ENCODE results near the gene RASA3. TPM values are rescaled to one million over a fixed set of nuclear protein-coding genes. Genes with fewer than 3 reads are reported as not detected.

The RASA3 gene
- total RNA-seq, 4 donors from 2014 or later: 25.0 to 43.1 (median 30.2) TPM

DNA sequence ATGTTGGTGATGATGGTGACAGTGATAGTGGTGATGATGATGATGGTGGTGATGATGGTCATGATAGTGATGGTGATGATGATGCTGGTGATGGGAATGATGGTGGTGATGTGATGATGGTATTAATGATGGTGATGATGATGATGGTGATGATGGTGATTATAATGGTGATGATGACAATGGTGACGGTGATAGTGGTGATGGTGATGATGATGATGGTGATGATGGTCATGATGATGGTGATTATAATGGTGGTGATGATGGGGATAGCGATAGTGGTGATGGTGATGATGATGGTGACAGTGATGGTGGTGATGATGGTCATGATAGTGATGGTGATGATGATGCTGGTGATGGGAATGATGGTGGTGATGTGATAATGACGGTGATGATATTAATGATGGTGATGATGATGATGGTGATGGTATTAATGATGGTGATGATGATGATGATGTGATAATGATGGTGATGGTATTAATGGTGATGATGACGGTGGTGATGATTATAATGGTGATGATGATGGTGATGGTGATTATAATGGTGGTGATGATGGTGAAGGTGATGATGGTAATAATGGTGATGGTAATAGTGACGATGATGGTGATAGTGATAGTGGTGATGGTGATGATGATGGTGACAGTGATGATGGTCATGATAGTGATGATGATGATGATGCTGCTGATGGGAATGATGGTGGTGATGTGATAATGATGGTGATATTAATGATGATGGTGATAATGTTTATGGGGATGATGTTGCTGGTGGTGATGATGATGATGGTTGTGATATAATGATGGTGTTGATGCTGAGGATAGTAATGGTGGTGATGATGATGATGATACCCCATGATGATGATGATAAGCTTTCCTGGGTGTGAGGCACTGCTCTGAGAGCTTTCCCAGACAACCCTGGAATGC lies 166.2 kb downstream of the RASA3 start:
- Histone ChIP-seq H3K9me3 (no peaks in the 10 kb centered on the region), H3K27ac (no peak overlapping the region), H3K27me3 (no peaks in the 10 kb centered on the region), H3K36me3 (no peaks in the 10 kb centered on the region), H3K4me1 (peaks cover 0 to 12% (median 2%) of the 10 kb centered on the region in 3 donors), H3K4me3 (no peak overlapping the region)
- TF ChIP-seq POLR2AphosphoS5 (IDR thresholded peaks at IDR 0.05): no peak
- TF ChIP-seq EP300 (IDR thresholded peaks at IDR 0.05): no peak
- no peak for TF ChIP-seq POLR2A (IDR thresholded peaks at IDR 0.05)
- TF ChIP-seq, protein P1, sequence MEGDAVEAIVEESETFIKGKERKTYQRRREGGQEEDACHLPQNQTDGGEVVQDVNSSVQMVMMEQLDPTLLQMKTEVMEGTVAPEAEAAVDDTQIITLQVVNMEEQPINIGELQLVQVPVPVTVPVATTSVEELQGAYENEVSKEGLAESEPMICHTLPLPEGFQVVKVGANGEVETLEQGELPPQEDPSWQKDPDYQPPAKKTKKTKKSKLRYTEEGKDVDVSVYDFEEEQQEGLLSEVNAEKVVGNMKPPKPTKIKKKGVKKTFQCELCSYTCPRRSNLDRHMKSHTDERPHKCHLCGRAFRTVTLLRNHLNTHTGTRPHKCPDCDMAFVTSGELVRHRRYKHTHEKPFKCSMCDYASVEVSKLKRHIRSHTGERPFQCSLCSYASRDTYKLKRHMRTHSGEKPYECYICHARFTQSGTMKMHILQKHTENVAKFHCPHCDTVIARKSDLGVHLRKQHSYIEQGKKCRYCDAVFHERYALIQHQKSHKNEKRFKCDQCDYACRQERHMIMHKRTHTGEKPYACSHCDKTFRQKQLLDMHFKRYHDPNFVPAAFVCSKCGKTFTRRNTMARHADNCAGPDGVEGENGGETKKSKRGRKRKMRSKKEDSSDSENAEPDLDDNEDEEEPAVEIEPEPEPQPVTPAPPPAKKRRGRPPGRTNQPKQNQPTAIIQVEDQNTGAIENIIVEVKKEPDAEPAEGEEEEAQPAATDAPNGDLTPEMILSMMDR (IDR thresholded peaks at IDR 0.05): no peak
- whole genome bisulfite sequencing, 2 donors (ENCODE audit: low coverage in 1 of 2): 94% methylated on average over 5 of the region's 5 CpGs
- no peak for ATAC-seq

DNA sequence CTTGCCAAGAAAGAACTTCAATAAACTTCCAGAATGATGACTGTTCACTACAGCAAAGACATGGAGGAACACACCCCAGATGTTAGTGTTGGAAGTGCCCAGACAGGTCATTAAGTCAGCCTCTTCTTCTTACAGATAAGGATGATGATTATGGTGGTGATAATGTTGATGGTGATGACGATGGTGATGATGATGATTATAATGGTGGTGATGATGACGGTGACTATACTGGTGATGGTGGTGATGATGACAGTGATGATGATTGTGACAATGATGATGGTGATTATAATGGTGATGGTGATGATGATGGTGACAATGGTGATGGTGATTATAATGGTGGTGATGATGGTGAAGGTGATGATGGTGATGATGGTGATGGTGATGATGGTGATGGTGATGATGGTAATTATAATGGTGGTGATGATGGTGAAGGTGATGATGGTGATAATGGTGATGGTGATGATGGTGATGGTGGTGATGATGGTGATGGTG lies 167.0 kb downstream of the RASA3 start:
- no peak for ATAC-seq
- no peaks in the 10 kb centered on the region for H3K36me3 ChIP-seq
- 96 to 100% methylated on average over 2 of the region's 2 CpGs for WGBS, 2 donors (ENCODE audit: low coverage in 1 of 2)

DNA sequence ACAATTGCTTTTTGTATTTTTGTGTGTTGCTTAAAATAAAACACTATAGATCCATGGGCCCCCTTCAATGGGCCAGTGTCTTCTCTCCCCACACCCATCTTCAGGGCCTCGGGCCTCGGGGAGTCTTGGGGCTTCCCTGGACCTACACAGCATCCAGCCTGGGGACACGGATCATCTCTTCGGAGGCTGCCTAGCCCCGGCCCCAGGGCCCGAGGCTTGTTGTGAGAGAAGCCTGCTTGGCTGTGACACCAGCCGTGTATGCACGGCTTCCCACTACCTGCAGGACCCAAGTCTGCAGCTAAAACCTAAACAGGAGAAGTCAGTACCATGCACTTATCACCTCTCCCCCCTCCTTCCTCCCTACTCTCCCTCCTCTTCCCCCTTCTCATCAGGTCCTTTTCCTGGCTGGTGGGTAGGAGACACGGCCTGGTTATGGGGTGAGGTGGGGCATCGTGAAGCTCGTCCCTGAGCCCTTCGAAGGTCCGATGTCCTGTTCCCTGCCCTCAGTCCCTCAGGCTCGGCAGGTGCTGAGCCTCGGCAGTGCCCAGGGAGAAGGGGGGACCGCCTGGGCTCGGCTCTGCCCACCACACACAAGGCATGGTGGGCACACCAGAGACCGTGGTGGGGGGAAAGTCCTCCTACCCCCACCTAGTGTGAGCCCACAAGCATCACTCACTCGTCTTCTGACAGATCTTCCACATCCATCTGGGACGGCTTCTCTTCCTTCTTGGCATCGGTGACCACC lies 168.0 kb downstream of the RASA3 start:
- WGBS, 2 donors (ENCODE audit: low coverage in 1 of 2): 80 to 95% methylated on average over 3 to 10 of the region's 21 CpGs
- no peaks in the 10 kb centered on the region for H3K27me3 ChIP-seq
- no peaks in the 10 kb centered on the region for H3K9me3 ChIP-seq
- H3K4me3 ChIP-seq: no peak overlapping the region
- no peaks in the 10 kb centered on the region for H3K36me3 ChIP-seq
- no peak for ATAC-seq
- no peaks in the 10 kb centered on the region for H3K4me1 ChIP-seq
- H3K27ac ChIP-seq: no peak overlapping the region
- TF ChIP-seq EP300 (IDR thresholded peaks at IDR 0.05) (no peak), POLR2AphosphoS5 (IDR thresholded peaks at IDR 0.05) (no peak)

More for the DNA sequence above, 167.0 kb downstream of the RASA3 start:
- Histone ChIP-seq H3K4me1 (peaks cover 0 to 5% (median 0%) of the 10 kb centered on the region in 3 donors), H3K27ac (no peak overlapping the region), H3K4me3 (no peak overlapping the region), H3K27me3 (no peaks in the 10 kb centered on the region), H3K9me3 (no peaks in the 10 kb centered on the region)
- TF ChIP-seq, protein P1 (IDR thresholded peaks at IDR 0.05): no peak
- TF ChIP-seq POLR2AphosphoS5 (IDR thresholded peaks at IDR 0.05) (no peak), EP300 (IDR thresholded peaks at IDR 0.05) (no peak), POLR2A (IDR thresholded peaks at IDR 0.05) (no peak)

DNA sequence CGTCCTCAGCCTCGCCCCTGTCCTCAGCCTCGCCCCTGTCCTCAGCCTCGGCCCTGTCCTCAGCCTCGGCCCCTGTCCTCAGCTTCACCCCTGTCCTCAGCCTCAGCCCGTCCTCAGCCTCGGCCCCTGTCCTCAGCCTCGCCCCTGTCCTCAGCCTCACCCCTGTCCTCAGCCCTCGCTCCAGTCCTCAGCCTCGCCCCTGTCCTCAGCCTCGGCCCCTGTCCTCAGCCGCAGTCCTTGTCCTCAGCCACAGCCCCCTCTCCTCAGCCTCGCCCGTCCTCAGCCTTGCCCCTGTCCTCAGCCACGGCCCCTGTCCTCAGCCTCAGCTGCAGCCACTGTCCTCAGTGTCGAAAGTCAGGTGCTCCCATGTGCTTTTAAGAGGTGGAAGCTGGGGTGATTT lies 169.0 kb downstream of the RASA3 start:
- Histone ChIP-seq H3K4me1 (no peaks in the 10 kb centered on the region), H3K4me3 (no peak overlapping the region), H3K27ac (no peak overlapping the region), H3K36me3 (no peaks in the 10 kb centered on the region), H3K27me3 (no peaks in the 10 kb centered on the region), H3K9me3 (no peaks in the 10 kb centered on the region)
- ATAC-seq: no peak
- TF ChIP-seq, protein P1 (IDR thresholded peaks at IDR 0.05): no peak
- TF ChIP-seq POLR2A (IDR thresholded peaks at IDR 0.05) (no peak), EP300 (IDR thresholded peaks at IDR 0.05) (no peak), POLR2AphosphoS5 (IDR thresholded peaks at IDR 0.05) (no peak)
- WGBS, 2 donors (ENCODE audit: low coverage in 1 of 2): 86 to 92% methylated on average over 8 to 16 of the region's 16 CpGs

DNA sequence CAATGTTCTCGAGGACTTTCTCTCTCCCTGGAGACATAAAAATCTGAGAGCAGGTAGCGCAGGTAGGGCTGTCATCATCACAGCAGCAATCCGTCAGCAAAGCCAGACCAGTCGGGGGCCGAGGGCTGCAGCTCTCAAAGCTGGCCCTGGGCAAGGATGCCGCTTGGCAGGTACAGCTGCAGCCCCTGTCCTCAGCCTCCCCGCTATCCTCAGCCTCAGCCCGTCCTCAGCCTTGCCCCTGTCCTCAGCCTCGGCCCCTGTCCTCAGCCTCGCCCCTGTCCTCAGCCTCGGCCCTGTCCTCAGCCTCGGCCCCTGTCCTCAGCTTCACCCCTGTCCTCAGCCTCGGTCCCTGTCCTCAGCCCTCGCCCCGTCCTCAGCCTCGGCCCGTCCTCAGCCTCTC lies 169.4 kb downstream of the RASA3 start:
- Histone ChIP-seq H3K9me3 (no peaks in the 10 kb centered on the region), H3K36me3 (no peaks in the 10 kb centered on the region), H3K27ac (no peak overlapping the region), H3K4me1 (no peaks in the 10 kb centered on the region), H3K4me3 (no peak overlapping the region), H3K27me3 (no peaks in the 10 kb centered on the region)
- TF ChIP-seq EP300 (IDR thresholded peaks at IDR 0.05): no peak
- no peak for TF ChIP-seq POLR2AphosphoS5 (IDR thresholded peaks at IDR 0.05)
- TF ChIP-seq, protein P1 (IDR thresholded peaks at IDR 0.05): no peak
- no peak for TF ChIP-seq POLR2A (IDR thresholded peaks at IDR 0.05)
- WGBS, 2 donors (ENCODE audit: low coverage in 1 of 2): 79 to 85% methylated on average over 8 to 10 of the region's 17 CpGs
- ATAC-seq: no peak

Measured in gastroesophageal sphincter (tissue), 4 donors.